Thyroid gland (tissue), 4 donors: ENCODE results near the gene KIAA1549.

Experiments
- POLR2A ChIP-seq, 2 donors: fragments of 450-650 bp; IDR thresholded peaks; one replicate each; pipeline ENCODE4 v1.6.1; 2017; ENCODE audit warnings: antibody characterized with exemption in 2 of 2, mild to moderate bottlenecking in 2 of 2, moderate library complexity in 1 of 2
- TF ChIP-seq, protein P1 (sequence below), 6 experiments: fragments of 200-600 bp in 3 of 6; fragments of 450-650 bp in 3 of 6; sonication (generic) in 3 of 6; IDR thresholded peaks; one replicate each; pipeline ENCODE4 v1.5.1; 2016 to 2019; ENCODE audit warnings: antibody characterized with exemption in 6 of 6, mild to moderate bottlenecking in 2 of 6, inconsistent platforms in 1 of 6, moderate library complexity in 1 of 6

- TF ChIP-seq, protein P1, sequence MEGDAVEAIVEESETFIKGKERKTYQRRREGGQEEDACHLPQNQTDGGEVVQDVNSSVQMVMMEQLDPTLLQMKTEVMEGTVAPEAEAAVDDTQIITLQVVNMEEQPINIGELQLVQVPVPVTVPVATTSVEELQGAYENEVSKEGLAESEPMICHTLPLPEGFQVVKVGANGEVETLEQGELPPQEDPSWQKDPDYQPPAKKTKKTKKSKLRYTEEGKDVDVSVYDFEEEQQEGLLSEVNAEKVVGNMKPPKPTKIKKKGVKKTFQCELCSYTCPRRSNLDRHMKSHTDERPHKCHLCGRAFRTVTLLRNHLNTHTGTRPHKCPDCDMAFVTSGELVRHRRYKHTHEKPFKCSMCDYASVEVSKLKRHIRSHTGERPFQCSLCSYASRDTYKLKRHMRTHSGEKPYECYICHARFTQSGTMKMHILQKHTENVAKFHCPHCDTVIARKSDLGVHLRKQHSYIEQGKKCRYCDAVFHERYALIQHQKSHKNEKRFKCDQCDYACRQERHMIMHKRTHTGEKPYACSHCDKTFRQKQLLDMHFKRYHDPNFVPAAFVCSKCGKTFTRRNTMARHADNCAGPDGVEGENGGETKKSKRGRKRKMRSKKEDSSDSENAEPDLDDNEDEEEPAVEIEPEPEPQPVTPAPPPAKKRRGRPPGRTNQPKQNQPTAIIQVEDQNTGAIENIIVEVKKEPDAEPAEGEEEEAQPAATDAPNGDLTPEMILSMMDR (IDR thresholded peaks at IDR 0.05), result no peak
- no peak for TF ChIP-seq POLR2A (IDR thresholded peaks at IDR 0.05)
Observed at GRCh38 chr7:138819625-138820024, 161.6 kb downstream of the KIAA1549 start.
